ENCODE measurements around the gene CENPB.

GRCh38 chr20:3766422-3767109 is 20.0 kb downstream of the CENPB start:
- no peak for TF ChIP-seq POLR2A (IDR thresholded peaks at IDR 0.05)
- TF ChIP-seq CTCF (IDR thresholded peaks at IDR 0.05) = no peak

All from thyroid gland (tissue), 4 donors.